Measurements from ENCODE around the gene FUNDC2.

The FUNDC2 gene

GRCh38 chrX:155046811-155047528, 20.3 kb downstream of the FUNDC2 start:
- Histone ChIP-seq H3K9me3 (ENCODE audit: control insufficient read depth in 5 of 5, low read length in 5 of 5) (no peaks in the 10 kb centered on the region), H3K27ac (ENCODE audit: low read depth, low read length) (no peak overlapping the region), H3K27me3 (ENCODE audit: control insufficient read depth in 5 of 5, insufficient read depth in 4 of 5, low read length in 5 of 5) (no peaks in the 10 kb centered on the region), H3K36me3 (ENCODE audit: control insufficient read depth in 5 of 5, insufficient read depth in 5 of 5, low read length in 5 of 5) (peaks cover 3 to 17% (median 10%) of the 10 kb centered on the region in 5 donors), H3K4me3 (ENCODE audit: low read depth in 1 of 5, low read length in 5 of 5) (no peak overlapping the region), H3K9ac (ENCODE audit: low read length in 5 of 5) (no peak overlapping the region), H3K4me1 (ENCODE audit: control insufficient read depth in 5 of 5, insufficient read depth in 5 of 5, low read length in 5 of 5) (peaks cover 0 to 4% (median 0%) of the 10 kb centered on the region in 5 donors)

DNA sequence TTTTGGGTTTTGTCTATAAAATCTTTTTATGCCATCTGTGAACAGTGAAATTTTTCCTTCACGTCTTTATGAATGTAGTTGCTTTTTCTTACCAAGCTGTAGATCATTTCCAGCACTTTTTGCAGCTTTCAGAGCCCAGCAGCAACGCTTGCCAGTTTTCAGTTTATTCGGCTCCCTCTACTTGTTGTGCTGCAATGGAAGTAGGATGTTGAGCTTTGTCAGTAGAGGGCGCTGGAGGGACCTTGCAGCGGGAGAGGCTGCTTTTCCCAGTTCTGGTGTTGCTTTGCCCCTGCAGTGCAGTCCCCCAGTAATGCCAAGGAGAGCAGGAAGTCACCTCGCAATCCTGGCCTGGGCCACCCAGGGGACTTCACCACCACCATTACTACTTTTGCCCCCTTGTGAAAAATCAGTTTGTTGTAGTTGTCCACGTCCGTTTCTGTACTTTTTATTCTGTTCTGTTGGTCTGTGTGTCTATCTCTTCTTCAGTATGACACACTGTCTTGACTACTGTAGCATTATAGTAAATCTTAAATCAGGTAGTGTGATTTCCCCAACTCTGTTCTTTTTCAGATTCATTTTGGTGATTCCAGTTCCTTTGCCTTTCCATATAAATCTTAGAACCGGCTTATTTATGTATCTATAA, 22.5 kb downstream of the FUNDC2 start:
- Histone ChIP-seq H3K9ac (ENCODE audit: low read length in 5 of 5) (no peak overlapping the region), H3K9me3 (ENCODE audit: control insufficient read depth in 5 of 5, low read length in 5 of 5) (no peaks in the 10 kb centered on the region), H3K4me3 (ENCODE audit: low read depth in 1 of 5, low read length in 5 of 5) (no peak overlapping the region), H3K4me1 (ENCODE audit: control insufficient read depth in 5 of 5, insufficient read depth in 5 of 5, low read length in 5 of 5) (peaks cover 0 to 4% (median 0%) of the 10 kb centered on the region in 5 donors), H3K27me3 (ENCODE audit: control insufficient read depth in 5 of 5, insufficient read depth in 4 of 5, low read length in 5 of 5) (no peaks in the 10 kb centered on the region), H3K36me3 (ENCODE audit: control insufficient read depth in 5 of 5, insufficient read depth in 5 of 5, low read length in 5 of 5) (peaks cover 5 to 23% (median 15%) of the 10 kb centered on the region in 5 donors), H3K27ac (ENCODE audit: low read depth, low read length) (no peak overlapping the region)

- no peaks in the 10 kb centered on the region for H3K9me3 ChIP-seq (ENCODE audit: control insufficient read depth in 5 of 5, low read length in 5 of 5)
- no peak overlapping the region for H3K27ac ChIP-seq (ENCODE audit: low read depth, low read length)
- H3K9ac ChIP-seq (ENCODE audit: low read length in 5 of 5) = no peak overlapping the region
- H3K27me3 ChIP-seq (ENCODE audit: control insufficient read depth in 5 of 5, insufficient read depth in 4 of 5, low read length in 5 of 5) = peaks cover 0 to 3% (median 0%) of the 10 kb centered on the region in 5 donors
- H3K4me1 ChIP-seq (ENCODE audit: control insufficient read depth in 5 of 5, insufficient read depth in 5 of 5, low read length in 5 of 5) = peaks cover 4 to 15% (median 10%) of the 10 kb centered on the region in 5 donors
- H3K36me3 ChIP-seq (ENCODE audit: control insufficient read depth in 5 of 5, insufficient read depth in 5 of 5, low read length in 5 of 5) = peaks cover 2 to 16% (median 11%) of the 10 kb centered on the region in 5 donors
- no peak overlapping the region for H3K4me3 ChIP-seq (ENCODE audit: low read depth in 1 of 5, low read length in 5 of 5)
Observed at GRCh38 chrX:155052738-155053498, 26.3 kb downstream of the FUNDC2 start.

DNA sequence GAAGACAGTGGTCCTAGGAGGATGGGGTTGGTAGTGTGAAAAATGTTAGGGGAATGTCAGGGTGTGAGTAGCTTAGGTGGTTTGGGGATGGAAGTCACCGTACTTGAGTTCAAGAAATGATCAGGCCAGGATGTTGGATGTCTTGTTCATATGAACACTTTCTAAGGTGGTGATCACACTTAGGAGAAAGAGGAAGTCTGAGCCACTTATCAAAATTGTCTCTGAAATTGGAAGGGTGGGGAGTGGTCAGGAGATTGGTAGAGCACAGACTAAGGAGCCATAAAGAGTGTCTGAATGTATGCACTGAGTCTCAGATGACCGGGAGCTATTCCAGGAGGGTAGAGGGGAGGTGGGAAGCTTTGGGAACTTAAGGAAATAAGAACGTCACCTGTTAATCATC, 27.0 kb downstream of the FUNDC2 start:
- H3K27me3 ChIP-seq (ENCODE audit: control insufficient read depth in 5 of 5, insufficient read depth in 4 of 5, low read length in 5 of 5) = peaks cover 0 to 3% (median 0%) of the 10 kb centered on the region in 5 donors
- H3K27ac ChIP-seq (ENCODE audit: low read depth, low read length) = no peak overlapping the region
- peaks cover 2 to 15% (median 11%) of the 10 kb centered on the region in 5 donors for H3K36me3 ChIP-seq (ENCODE audit: control insufficient read depth in 5 of 5, insufficient read depth in 5 of 5, low read length in 5 of 5)

GRCh38 chrX:155054255-155054654, 27.6 kb downstream of the FUNDC2 start:
- Histone ChIP-seq H3K4me3 (ENCODE audit: low read depth in 1 of 5, low read length in 5 of 5) (no peak overlapping the region), H3K36me3 (ENCODE audit: control insufficient read depth in 5 of 5, insufficient read depth in 5 of 5, low read length in 5 of 5) (peaks cover 2 to 15% (median 11%) of the 10 kb centered on the region in 5 donors), H3K4me1 (ENCODE audit: control insufficient read depth in 5 of 5, insufficient read depth in 5 of 5, low read length in 5 of 5) (peaks cover 4 to 12% (median 10%) of the 10 kb centered on the region in 5 donors), H3K9me3 (ENCODE audit: control insufficient read depth in 5 of 5, low read length in 5 of 5) (no peaks in the 10 kb centered on the region), H3K9ac (ENCODE audit: low read length in 5 of 5) (no peak overlapping the region), H3K27me3 (ENCODE audit: control insufficient read depth in 5 of 5, insufficient read depth in 4 of 5, low read length in 5 of 5) (peaks cover 0 to 3% (median 0%) of the 10 kb centered on the region in 5 donors), H3K27ac (ENCODE audit: low read depth, low read length) (no peak overlapping the region)

More for the DNA sequence above, 27.0 kb downstream of the FUNDC2 start:
- peaks cover 4 to 15% (median 10%) of the 10 kb centered on the region in 5 donors for H3K4me1 ChIP-seq (ENCODE audit: control insufficient read depth in 5 of 5, insufficient read depth in 5 of 5, low read length in 5 of 5)
- no peaks in the 10 kb centered on the region for H3K9me3 ChIP-seq (ENCODE audit: control insufficient read depth in 5 of 5, low read length in 5 of 5)
- H3K4me3 ChIP-seq (ENCODE audit: low read depth in 1 of 5, low read length in 5 of 5) = no peak overlapping the region
- H3K9ac ChIP-seq (ENCODE audit: low read length in 5 of 5) = no peak overlapping the region

GRCh38 chrX:155055494-155055893, 28.9 kb downstream of the FUNDC2 start:
- no peak overlapping the region for H3K27ac ChIP-seq (ENCODE audit: low read depth, low read length)
- peaks cover 2 to 19% (median 11%) of the 10 kb centered on the region in 5 donors for H3K36me3 ChIP-seq (ENCODE audit: control insufficient read depth in 5 of 5, insufficient read depth in 5 of 5, low read length in 5 of 5)
- peaks cover 0 to 3% (median 0%) of the 10 kb centered on the region in 5 donors for H3K27me3 ChIP-seq (ENCODE audit: control insufficient read depth in 5 of 5, insufficient read depth in 4 of 5, low read length in 5 of 5)
- no peaks in the 10 kb centered on the region for H3K9me3 ChIP-seq (ENCODE audit: control insufficient read depth in 5 of 5, low read length in 5 of 5)
- H3K4me1 ChIP-seq (ENCODE audit: control insufficient read depth in 5 of 5, insufficient read depth in 5 of 5, low read length in 5 of 5) = peaks cover 4 to 12% (median 10%) of the 10 kb centered on the region in 5 donors
- no peak overlapping the region for H3K9ac ChIP-seq (ENCODE audit: low read length in 5 of 5)
- no peak overlapping the region for H3K4me3 ChIP-seq (ENCODE audit: low read depth in 1 of 5, low read length in 5 of 5)

DNA sequence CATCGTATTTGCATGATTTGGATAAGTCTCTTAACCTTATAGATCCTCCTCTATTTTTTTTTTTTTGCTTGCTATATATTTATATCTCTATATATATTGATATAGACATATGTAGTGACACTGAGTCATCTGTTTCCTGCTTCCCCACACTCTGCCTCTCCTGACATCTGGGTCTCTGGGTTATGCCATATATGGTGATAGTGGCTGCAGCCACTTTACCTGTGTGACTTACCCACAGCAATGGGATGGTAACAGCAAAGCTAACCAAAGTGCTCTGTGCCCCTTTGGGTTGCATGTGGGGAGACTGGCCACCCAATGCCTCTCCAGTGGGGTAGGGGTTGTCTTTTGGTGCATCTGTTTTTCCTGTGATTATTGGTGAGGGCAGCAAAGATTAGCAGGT, 29.8 kb downstream of the FUNDC2 start:
- Histone ChIP-seq H3K9me3 (ENCODE audit: control insufficient read depth in 5 of 5, low read length in 5 of 5) (no peaks in the 10 kb centered on the region), H3K4me1 (ENCODE audit: control insufficient read depth in 5 of 5, insufficient read depth in 5 of 5, low read length in 5 of 5) (peaks cover 4 to 12% (median 10%) of the 10 kb centered on the region in 5 donors), H3K36me3 (ENCODE audit: control insufficient read depth in 5 of 5, insufficient read depth in 5 of 5, low read length in 5 of 5) (peaks cover 2 to 19% (median 11%) of the 10 kb centered on the region in 5 donors), H3K27me3 (ENCODE audit: control insufficient read depth in 5 of 5, insufficient read depth in 4 of 5, low read length in 5 of 5) (peaks cover 0 to 3% (median 0%) of the 10 kb centered on the region in 5 donors), H3K9ac (ENCODE audit: low read length in 5 of 5) (no peak overlapping the region), H3K27ac (ENCODE audit: low read depth, low read length) (no peak overlapping the region), H3K4me3 (ENCODE audit: low read depth in 1 of 5, low read length in 5 of 5) (no peak overlapping the region)

- Histone ChIP-seq H3K4me1 (ENCODE audit: control insufficient read depth in 5 of 5, insufficient read depth in 5 of 5, low read length in 5 of 5) (peaks cover 4 to 12% (median 10%) of the 10 kb centered on the region in 5 donors), H3K27me3 (ENCODE audit: control insufficient read depth in 5 of 5, insufficient read depth in 4 of 5, low read length in 5 of 5) (peaks cover 0 to 3% (median 0%) of the 10 kb centered on the region in 5 donors), H3K36me3 (ENCODE audit: control insufficient read depth in 5 of 5, insufficient read depth in 5 of 5, low read length in 5 of 5) (peaks cover 0 to 13% (median 4%) of the 10 kb centered on the region in 5 donors), H3K27ac (ENCODE audit: low read depth, low read length) (no peak overlapping the region), H3K4me3 (ENCODE audit: low read depth in 1 of 5, low read length in 5 of 5) (peak overlapping the region; percentile 23 to 54 (median 39)), H3K9ac (ENCODE audit: low read length in 5 of 5) (peak overlapping the region in 1 of 5 donors; percentile 17), H3K9me3 (ENCODE audit: control insufficient read depth in 5 of 5, low read length in 5 of 5) (no peaks in the 10 kb centered on the region)
Observed at GRCh38 chrX:155056877-155057792, 30.5 kb downstream of the FUNDC2 start.

DNA sequence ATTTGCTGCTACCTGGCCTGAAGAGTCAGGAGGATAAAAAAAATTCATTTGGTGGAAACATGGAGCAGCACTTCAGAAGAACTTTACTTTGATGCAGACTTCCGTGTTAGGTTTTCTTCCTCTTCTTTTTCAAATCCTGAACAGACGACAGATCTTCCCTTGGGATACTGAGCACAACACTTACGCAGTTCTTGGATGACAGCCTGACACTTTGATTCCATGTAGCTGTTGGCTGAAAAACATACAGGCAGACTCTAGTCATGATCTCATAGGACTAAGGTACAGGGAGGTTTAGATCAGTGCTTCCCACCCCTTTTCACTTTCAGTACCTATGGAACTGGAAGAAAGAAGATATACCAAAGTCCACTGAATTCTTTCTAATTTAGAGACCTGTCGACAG, 35.1 kb downstream of the FUNDC2 start:
- H3K36me3 ChIP-seq (ENCODE audit: control insufficient read depth in 5 of 5, insufficient read depth in 5 of 5, low read length in 5 of 5) = peaks cover 0 to 6% (median 0%) of the 10 kb centered on the region in 5 donors
- no peaks in the 10 kb centered on the region for H3K9me3 ChIP-seq (ENCODE audit: control insufficient read depth in 5 of 5, low read length in 5 of 5)
- peaks cover 0 to 3% (median 0%) of the 10 kb centered on the region in 5 donors for H3K27me3 ChIP-seq (ENCODE audit: control insufficient read depth in 5 of 5, insufficient read depth in 4 of 5, low read length in 5 of 5)
- no peak overlapping the region for H3K27ac ChIP-seq (ENCODE audit: low read depth, low read length)
- peaks cover 4 to 12% (median 10%) of the 10 kb centered on the region in 5 donors for H3K4me1 ChIP-seq (ENCODE audit: control insufficient read depth in 5 of 5, insufficient read depth in 5 of 5, low read length in 5 of 5)
- no peak overlapping the region for H3K4me3 ChIP-seq (ENCODE audit: low read depth in 1 of 5, low read length in 5 of 5)
- H3K9ac ChIP-seq (ENCODE audit: low read length in 5 of 5) = no peak overlapping the region

All from subcutaneous abdominal adipose tissue (tissue), 5 donors.